A673 (cell line): ENCODE data around the gene RNASE8. TPM values are rescaled to one million over a fixed set of nuclear protein-coding genes. Genes with fewer than 3 reads are reported as not detected.

Experiments
- BruUV-seq: library from RNA; stranded (reverse); fragments of 400-500 nt; replicated peaks from 2 replicates; lab custom pipeline; 2021; lab: Mats Ljungman, UMichigan
- CTCF ChIA-PET: fragments of 300-600 bp; sonication (Branson Sonifier 250); formaldehyde crosslinking; loops from one replicate; lab custom pipeline; 2022; ENCODE audit warnings: antibody characterized with exemption; lab: Charles Lee
- POLR2A ChIA-PET: fragments of 300-600 bp; sonication (Branson Sonifier 250); formaldehyde crosslinking; loops from one replicate; lab custom pipeline; 2022; ENCODE audit warnings: antibody characterized with exemption; ENCODE audit not compliant: low non-redundant PET; lab: Charles Lee
- DNase-seq: peaks from one replicate; pipeline ENCODE4 v3.0.0-alpha.2; 2015; ENCODE audit warnings: low spot score
- H3K27ac ChIP-seq: fragments of 200-600 bp; sonication (generic); 2 replicates; pipeline ENCODE4 v1.5.1; 2016; ENCODE audit warnings: mixed run types, low read depth, mild to moderate bottlenecking, mixed read lengths, antibody characterized with exemption, low read length; ENCODE audit not compliant: poor library complexity, severe bottlenecking
- H3K27me3 ChIP-seq: fragments of 200-600 bp; sonication (generic); replicated peaks from 2 replicates; pipeline ENCODE4 v1.6.1; 2017; ENCODE audit warnings: mixed run types, low read depth, mild to moderate bottlenecking, mixed read lengths, antibody characterized with exemption, low read length; ENCODE audit not compliant: insufficient read depth, poor library complexity
- H3K36me3 ChIP-seq: fragments of 200-600 bp; sonication (generic); 2 replicates; pipeline ENCODE4 v1.6.1; 2016; ENCODE audit warnings: mixed run types, mild to moderate bottlenecking, mixed read lengths, antibody characterized with exemption, low read length; ENCODE audit not compliant: insufficient read depth, poor library complexity, severe bottlenecking
- H3K4me1 ChIP-seq: fragments of 200-600 bp; sonication (generic); 2 replicates; pipeline ENCODE4 v1.6.1; 2017; ENCODE audit warnings: mixed run types, mild to moderate bottlenecking, mixed read lengths, antibody characterized with exemption, low read length; ENCODE audit not compliant: insufficient read depth, poor library complexity, severe bottlenecking
- H3K4me3 ChIP-seq: fragments of 200-600 bp; sonication (generic); 2 replicates; pipeline ENCODE4 v1.5.1; 2016; ENCODE audit warnings: low read depth, mixed run types, mild to moderate bottlenecking, mixed read lengths, low read length; ENCODE audit not compliant: poor library complexity, severe bottlenecking
- H3K9me3 ChIP-seq: fragments of 200-600 bp; sonication (generic); 2 replicates; pipeline ENCODE4 v1.6.1; 2016; ENCODE audit warnings: mixed run types, low read depth, mild to moderate bottlenecking, mixed read lengths, antibody characterized with exemption, low read length; ENCODE audit not compliant: poor library complexity, severe bottlenecking
- EZH2 ChIP-seq: fragments of 200-600 bp; sonication (generic); IDR thresholded peaks from 2 replicates; pipeline ENCODE4 v1.6.1; 2017; ENCODE audit warnings: borderline replicate concordance, low read depth, mild to moderate bottlenecking, mixed read lengths, antibody characterized with exemption, low read length; ENCODE audit not compliant: poor library complexity, severe bottlenecking
- intact Hi-C: fragments of 100-400 bp; cut with micrococcal nuclease; formaldehyde crosslinking; loops from one replicate; pipeline ENCODE4 v1.10.0; 2022; ENCODE audit not compliant: unreplicated experiment
- total RNA-seq: library from RNA; stranded (reverse); gene quantifications from 2 replicates; pipeline ENCODE4 v1.2.3, GENCODE V29; 2021
- TF ChIP-seq, protein P1 (sequence below): fragments of 300-800, 200-600 bp; sonication (generic); conservative IDR thresholded peaks from 2 replicates; pipeline ENCODE4 v1.5.1; 2017; ENCODE audit warnings: low read depth, mild to moderate bottlenecking, antibody characterized with exemption, low read length, moderate library complexity, mixed read lengths

Gene RNASE8
- total RNA-seq, 1 experiment from 2014 or later: not detected

DNA sequence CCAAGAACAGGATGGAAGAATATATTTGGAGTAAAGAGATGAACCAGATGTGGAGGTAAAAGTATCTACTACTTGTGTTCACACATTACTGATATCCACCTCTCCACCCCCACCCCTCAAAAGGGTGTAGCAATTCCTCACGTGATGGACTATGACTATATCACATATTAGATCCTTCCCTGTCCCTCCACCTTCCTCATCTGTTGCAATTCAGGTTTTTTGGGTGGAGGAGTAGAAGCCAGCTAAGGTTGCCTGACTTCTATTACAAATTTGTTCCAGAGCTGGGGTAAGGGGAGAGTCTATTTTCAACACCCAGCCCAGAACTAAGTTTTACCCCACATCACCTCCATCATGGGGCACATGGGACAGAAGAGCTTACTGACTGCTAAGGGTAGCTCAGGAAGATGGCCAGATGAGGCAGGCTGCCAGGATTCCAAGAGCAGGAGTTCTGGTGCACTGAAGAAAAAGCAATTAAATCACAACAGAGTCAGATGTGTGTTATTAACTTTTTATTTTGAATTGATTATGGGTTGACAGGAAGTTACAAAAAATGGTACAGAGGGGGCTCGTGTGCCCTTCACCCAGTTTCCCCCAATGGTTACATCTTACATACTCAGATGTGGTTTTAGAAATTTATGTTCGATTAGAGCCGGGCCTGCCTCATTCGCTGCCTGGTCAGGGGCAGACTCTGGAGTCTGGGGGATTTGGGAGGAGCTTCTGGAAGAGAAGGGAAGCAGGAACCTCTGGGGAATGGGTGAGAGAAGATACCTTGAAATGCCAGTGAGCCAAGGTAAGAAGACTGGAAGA, 25.1 kb upstream of the RNASE8 start:
- Histone ChIP-seq H3K4me1 (no peaks in the 10 kb centered on the region), H3K27me3 (no peaks in the 10 kb centered on the region), H3K4me3 (no peak overlapping the region), H3K36me3 (no peaks in the 10 kb centered on the region), H3K27ac (no peak overlapping the region), H3K9me3 (no peaks in the 10 kb centered on the region)
- TF ChIP-seq, protein P1, sequence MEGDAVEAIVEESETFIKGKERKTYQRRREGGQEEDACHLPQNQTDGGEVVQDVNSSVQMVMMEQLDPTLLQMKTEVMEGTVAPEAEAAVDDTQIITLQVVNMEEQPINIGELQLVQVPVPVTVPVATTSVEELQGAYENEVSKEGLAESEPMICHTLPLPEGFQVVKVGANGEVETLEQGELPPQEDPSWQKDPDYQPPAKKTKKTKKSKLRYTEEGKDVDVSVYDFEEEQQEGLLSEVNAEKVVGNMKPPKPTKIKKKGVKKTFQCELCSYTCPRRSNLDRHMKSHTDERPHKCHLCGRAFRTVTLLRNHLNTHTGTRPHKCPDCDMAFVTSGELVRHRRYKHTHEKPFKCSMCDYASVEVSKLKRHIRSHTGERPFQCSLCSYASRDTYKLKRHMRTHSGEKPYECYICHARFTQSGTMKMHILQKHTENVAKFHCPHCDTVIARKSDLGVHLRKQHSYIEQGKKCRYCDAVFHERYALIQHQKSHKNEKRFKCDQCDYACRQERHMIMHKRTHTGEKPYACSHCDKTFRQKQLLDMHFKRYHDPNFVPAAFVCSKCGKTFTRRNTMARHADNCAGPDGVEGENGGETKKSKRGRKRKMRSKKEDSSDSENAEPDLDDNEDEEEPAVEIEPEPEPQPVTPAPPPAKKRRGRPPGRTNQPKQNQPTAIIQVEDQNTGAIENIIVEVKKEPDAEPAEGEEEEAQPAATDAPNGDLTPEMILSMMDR: no peak
- no peak for TF ChIP-seq EZH2
- intact Hi-C loops: loop anchor here (10.0 kb wide), 1 partner anchor 338 kb away; no protein-coding TSS in a partner anchor
- ChIA-PET CTCF (no interaction called here), POLR2A (no interaction called here)
- no TSS peak for BruUV-seq
- no peak for DNase-seq

DNA sequence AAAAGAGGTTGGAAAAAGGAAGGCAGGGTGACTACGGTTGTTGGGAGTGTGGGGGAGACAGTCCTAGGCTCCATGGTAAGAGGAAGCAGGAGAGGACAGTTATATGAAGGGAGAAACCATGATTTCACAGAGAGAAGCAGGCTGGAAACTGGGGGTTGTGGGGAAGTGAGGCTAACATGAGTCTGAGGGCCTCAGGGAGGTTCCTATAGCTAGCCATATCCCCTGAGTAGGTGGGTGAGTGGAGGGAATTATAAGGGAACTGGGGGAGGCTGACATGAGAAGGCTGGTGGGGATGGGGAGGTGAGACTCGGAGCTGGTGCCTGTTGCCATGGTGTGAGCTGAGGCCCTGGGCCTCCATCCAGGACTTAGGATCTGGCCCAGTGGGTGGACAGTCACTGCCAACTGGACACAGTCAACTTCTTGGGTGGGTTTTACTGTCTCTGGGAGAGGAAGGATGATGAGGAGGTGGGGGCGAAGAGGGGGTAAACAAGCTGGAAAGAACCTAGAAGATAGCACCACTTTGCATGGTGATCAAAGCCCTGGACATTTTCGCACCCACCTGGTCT, 24.4 kb upstream of the RNASE8 start:
- H3K9me3 ChIP-seq: no peaks in the 10 kb centered on the region
- ChIA-PET CTCF (no interaction called here), POLR2A (no interaction called here)
- intact Hi-C loops: loop anchor here (10.0 kb wide), 1 partner anchor 338 kb away; no protein-coding TSS in a partner anchor
- no peak overlapping the region for H3K4me3 ChIP-seq
- no peaks in the 10 kb centered on the region for H3K27me3 ChIP-seq
- no peaks in the 10 kb centered on the region for H3K36me3 ChIP-seq
- H3K4me1 ChIP-seq: no peaks in the 10 kb centered on the region
- TF ChIP-seq, protein P1: no peak
- TF ChIP-seq EZH2: no peak
- BruUV-seq: no TSS peak
- no peak overlapping the region for H3K27ac ChIP-seq
- DNase-seq: no peak

DNA sequence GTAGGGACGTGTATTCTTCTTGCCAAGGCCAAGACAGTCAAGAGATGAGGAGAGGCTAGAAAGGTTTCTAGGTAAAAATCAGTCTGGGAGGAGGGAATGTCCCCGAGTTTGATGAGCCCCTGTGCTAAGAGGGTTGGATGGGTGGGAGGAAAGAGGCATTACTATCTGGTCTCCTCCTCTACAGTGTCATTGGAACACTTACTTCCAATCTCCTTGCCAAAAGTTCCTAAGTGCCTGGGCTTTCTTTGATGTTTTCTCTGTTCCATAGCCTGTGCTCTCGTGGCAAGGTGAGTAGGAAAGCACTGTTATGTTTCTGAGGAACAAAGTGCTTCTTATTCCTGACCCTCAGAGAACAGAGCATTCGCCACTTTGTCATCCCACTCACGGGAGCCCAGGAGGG, 22.9 kb upstream of the RNASE8 start, which contains the start of gene RNASE13:
Gene RNASE13, minus strand, starts transcription at position 101 of the 400 bp plus-strand sequence. CDS start 519 bp downstream, outside the sequence.
- Histone ChIP-seq H3K4me3 (no peak within 1 kb of the TSS), H3K27ac (no peak within 1 kb of the TSS), H3K36me3 (no peaks in the 10 kb centered on the region), H3K4me1 (no peaks in the 10 kb centered on the region), H3K27me3 (no peaks in the 10 kb centered on the region), H3K9me3 (no peaks in the 10 kb centered on the region)
- no peak for DNase-seq
- BruUV-seq: no TSS peak
- CTCF ChIA-PET: interaction anchor here (1.0 kb wide), 1 partner anchor 19 kb away, joined by 4 read pairs; no protein-coding TSS in a partner anchor
- intact Hi-C loops: loop anchor here (10.0 kb wide), 1 partner anchor 340 kb away; no protein-coding TSS in a partner anchor
- TF ChIP-seq EZH2: no peak
- TF ChIP-seq, protein P1: no peak
- POLR2A ChIA-PET: no interaction called here
